ENCODE results near the gene CORO2A. TPM values are rescaled to one million over a fixed set of nuclear protein-coding genes. Genes with fewer than 3 reads are reported as not detected.

CORO2A gene
- total and polyA plus RNA-seq, 2 of the 13 experiments (the other 11 are each of a cell fraction or from before 2014, with no cell fraction given), result 14.4 to 15.3 TPM

DNA sequence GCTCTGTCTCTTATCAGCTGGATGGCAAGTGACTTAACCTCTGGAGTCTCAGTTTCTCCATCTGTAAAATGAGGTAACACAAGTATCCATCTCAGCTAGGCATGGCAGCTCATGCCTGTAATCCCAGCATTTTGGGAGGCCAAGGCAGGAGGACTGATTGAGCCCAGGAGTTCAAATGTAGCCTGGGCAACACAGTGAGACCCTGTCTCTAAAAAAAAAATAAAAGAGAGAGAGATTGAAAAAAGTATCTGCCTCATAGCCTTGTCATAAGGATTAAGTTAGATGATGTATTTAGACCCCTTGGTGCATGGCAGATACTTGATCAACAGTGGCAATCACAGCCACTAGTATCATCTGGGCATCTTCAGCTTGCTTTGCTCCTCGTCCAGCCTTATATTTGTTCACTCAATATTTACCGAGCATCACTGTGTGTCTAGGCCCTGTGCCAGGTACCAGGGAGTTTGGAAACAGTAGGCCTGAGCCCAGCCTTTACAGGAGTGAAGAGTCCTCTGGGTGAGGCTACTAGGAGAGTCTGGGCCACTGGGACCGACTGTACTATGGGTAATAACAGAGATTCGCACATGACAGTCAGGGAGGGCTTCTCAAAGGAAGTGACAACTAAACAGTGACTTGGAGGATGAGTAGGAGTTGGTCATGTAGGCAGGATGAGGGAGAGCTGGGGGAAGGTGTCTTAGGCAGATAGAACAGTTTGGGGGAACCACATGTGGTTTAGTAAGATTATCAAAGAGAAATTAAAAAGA, 34.2 kb downstream of the CORO2A start (continued):
- TF ChIP-seq, protein P1, sequence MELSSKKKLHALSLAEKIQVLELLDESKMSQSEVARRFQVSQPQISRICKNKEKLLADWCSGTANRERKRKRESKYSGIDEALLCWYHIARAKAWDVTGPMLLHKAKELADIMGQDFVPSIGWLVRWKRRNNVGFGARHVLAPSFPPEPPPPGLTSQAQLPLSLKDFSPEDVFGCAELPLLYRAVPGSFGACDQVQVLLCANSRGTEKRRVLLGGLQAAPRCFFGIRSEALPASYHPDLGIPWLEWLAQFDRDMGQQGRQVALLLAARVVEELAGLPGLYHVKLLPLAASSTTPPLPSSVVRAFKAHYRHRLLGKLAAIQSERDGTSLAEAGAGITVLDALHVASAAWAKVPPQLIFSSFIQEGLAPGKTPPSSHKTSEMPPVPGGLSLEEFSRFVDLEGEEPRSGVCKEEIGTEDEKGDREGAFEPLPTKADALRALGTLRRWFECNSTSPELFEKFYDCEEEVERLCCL (CRISPR knock-in tag; IDR thresholded peaks at IDR 0.05; ENCODE audit: borderline replicate concordance), result no peak
- TF ChIP-seq, protein P2, sequence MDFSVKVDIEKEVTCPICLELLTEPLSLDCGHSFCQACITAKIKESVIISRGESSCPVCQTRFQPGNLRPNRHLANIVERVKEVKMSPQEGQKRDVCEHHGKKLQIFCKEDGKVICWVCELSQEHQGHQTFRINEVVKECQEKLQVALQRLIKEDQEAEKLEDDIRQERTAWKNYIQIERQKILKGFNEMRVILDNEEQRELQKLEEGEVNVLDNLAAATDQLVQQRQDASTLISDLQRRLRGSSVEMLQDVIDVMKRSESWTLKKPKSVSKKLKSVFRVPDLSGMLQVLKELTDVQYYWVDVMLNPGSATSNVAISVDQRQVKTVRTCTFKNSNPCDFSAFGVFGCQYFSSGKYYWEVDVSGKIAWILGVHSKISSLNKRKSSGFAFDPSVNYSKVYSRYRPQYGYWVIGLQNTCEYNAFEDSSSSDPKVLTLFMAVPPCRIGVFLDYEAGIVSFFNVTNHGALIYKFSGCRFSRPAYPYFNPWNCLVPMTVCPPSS (IDR thresholded peaks at IDR 0.05), result no peak
- TF ChIP-seq HMG20A (CRISPR knock-in tag; IDR thresholded peaks at IDR 0.05; ENCODE audit: borderline replicate concordance), result peak; percentile 80
- TF ChIP-seq KLF16 (CRISPR knock-in tag; IDR thresholded peaks at IDR 0.05), result peak in 1 of 2 experiments; percentile 38; a peak in 1 of 4 replicates
- TF ChIP-seq GABPB1 (CRISPR knock-in tag; IDR thresholded peaks at IDR 0.05), result no peak
- TF ChIP-seq, protein P3, sequence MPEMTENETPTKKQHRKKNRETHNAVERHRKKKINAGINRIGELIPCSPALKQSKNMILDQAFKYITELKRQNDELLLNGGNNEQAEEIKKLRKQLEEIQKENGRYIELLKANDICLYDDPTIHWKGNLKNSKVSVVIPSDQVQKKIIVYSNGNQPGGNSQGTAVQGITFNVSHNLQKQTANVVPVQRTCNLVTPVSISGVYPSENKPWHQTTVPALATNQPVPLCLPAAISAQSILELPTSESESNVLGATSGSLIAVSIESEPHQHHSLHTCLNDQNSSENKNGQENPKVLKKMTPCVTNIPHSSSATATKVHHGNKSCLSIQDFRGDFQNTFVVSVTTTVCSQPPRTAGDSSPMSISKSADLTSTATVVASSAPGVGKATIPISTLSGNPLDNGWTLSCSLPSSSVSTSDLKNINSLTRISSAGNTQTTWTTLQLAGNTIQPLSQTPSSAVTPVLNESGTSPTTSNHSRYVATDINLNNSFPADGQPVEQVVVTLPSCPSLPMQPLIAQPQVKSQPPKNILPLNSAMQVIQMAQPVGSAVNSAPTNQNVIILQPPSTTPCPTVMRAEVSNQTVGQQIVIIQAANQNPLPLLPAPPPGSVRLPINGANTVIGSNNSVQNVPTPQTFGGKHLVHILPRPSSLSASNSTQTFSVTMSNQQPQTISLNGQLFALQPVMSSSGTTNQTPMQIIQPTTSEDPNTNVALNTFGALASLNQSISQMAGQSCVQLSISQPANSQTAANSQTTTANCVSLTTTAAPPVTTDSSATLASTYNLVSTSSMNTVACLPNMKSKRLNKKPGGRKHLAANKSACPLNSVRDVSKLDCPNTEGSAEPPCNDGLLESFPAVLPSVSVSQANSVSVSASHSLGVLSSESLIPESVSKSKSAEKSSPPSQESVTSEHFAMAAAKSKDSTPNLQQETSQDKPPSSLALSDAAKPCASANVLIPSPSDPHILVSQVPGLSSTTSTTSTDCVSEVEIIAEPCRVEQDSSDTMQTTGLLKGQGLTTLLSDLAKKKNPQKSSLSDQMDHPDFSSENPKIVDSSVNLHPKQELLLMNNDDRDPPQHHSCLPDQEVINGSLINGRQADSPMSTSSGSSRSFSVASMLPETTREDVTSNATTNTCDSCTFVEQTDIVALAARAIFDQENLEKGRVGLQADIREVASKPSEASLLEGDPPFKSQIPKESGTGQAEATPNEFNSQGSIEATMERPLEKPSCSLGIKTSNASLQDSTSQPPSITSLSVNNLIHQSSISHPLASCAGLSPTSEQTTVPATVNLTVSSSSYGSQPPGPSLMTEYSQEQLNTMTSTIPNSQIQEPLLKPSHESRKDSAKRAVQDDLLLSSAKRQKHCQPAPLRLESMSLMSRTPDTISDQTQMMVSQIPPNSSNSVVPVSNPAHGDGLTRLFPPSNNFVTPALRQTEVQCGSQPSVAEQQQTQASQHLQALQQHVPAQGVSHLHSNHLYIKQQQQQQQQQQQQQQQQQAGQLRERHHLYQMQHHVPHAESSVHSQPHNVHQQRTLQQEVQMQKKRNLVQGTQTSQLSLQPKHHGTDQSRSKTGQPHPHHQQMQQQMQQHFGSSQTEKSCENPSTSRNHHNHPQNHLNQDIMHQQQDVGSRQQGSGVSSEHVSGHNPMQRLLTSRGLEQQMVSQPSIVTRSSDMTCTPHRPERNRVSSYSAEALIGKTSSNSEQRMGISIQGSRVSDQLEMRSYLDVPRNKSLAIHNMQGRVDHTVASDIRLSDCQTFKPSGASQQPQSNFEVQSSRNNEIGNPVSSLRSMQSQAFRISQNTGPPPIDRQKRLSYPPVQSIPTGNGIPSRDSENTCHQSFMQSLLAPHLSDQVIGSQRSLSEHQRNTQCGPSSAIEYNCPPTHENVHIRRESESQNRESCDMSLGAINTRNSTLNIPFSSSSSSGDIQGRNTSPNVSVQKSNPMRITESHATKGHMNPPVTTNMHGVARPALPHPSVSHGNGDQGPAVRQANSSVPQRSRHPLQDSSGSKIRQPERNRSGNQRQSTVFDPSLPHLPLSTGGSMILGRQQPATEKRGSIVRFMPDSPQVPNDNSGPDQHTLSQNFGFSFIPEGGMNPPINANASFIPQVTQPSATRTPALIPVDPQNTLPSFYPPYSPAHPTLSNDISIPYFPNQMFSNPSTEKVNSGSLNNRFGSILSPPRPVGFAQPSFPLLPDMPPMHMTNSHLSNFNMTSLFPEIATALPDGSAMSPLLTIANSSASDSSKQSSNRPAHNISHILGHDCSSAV (CRISPR knock-in tag; IDR thresholded peaks at IDR 0.05; ENCODE audit: borderline replicate concordance), result no peak
- TF ChIP-seq, protein P4, sequence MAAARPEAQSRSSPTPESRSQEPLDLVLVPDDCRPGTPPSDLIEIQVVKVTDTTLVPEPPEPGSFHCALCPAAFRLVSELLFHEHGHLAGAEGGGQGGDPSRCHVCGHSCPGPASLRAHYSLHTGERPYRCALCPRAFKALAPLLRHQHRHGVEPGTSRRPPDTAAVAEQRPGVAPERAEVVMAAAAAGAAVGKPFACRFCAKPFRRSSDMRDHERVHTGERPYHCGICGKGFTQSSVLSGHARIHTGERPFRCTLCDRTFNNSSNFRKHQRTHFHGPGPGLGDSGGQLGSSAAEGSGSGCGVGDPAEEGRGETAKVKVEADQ (CRISPR knock-in tag; IDR thresholded peaks at IDR 0.05; ENCODE audit: borderline replicate concordance), result no peak
- no peak for TF ChIP-seq ZNF282 (IDR thresholded peaks at IDR 0.05; ENCODE audit: partially characterized antibody)
- no peak for TF ChIP-seq ZNF777 (CRISPR knock-in tag; IDR thresholded peaks at IDR 0.05)
- TF ChIP-seq ZBTB3 (CRISPR knock-in tag; IDR thresholded peaks at IDR 0.05; ENCODE audit: borderline replicate concordance, low read depth), result no peak
- TF ChIP-seq, protein P5, sequence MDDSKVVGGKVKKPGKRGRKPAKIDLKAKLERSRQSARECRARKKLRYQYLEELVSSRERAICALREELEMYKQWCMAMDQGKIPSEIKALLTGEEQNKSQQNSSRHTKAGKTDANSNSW (CRISPR knock-in tag; IDR thresholded peaks at IDR 0.05; ENCODE audit: borderline replicate concordance), result no peak
- TF ChIP-seq SKI (IDR thresholded peaks at IDR 0.05; ENCODE audit: partially characterized antibody), result peak; percentile 33
- TF ChIP-seq ZZZ3 (CRISPR knock-in tag; IDR thresholded peaks at IDR 0.05; ENCODE audit: borderline replicate concordance), result no peak
- no peak for TF ChIP-seq ZNF484 (CRISPR knock-in tag; IDR thresholded peaks at IDR 0.05; ENCODE audit: borderline replicate concordance, low read depth)
- 0 out of 2 replicates have a peak, but pooled peaks have one; percentile 46 for TF ChIP-seq CBX5 (CRISPR knock-in tag; IDR thresholded peaks at IDR 0.05; ENCODE audit: borderline replicate concordance)
- TF ChIP-seq, protein P6, sequence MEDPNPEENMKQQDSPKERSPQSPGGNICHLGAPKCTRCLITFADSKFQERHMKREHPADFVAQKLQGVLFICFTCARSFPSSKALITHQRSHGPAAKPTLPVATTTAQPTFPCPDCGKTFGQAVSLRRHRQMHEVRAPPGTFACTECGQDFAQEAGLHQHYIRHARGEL (CRISPR knock-in tag; IDR thresholded peaks at IDR 0.05), result no peak
- no peak for TF ChIP-seq POLR2A (IDR thresholded peaks at IDR 0.05; ENCODE audit: insufficient read depth in 1 of 2, low read depth in 2 of 2, low read length in 2 of 2)

Data from HepG2 (cell line).